ENCODE results near the gene PSMB11.

Gene PSMB11

DNA sequence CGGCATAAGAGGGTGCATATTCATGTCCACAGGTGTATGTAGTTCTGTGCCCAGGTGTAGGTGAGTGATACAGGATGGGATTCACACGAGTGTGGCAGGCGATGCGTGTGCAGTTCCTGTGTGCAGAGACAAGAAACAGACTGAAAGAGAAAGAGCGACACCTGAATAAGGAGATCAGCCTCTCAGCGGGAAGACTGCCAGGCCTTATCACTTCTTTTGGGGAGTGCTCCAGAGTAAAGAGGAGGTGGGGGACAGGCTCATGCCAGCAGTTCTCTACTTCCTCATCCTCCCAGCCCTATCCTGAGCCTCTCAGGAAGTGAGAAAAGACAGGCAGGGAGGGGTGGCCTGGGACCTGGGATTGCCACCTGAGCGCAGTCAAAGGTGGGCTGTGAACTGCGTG lies 2.8 kb downstream of the PSMB11 start:
- DNase-seq (ENCODE audit: low read depth): no peak
- TF ChIP-seq, protein P1, sequence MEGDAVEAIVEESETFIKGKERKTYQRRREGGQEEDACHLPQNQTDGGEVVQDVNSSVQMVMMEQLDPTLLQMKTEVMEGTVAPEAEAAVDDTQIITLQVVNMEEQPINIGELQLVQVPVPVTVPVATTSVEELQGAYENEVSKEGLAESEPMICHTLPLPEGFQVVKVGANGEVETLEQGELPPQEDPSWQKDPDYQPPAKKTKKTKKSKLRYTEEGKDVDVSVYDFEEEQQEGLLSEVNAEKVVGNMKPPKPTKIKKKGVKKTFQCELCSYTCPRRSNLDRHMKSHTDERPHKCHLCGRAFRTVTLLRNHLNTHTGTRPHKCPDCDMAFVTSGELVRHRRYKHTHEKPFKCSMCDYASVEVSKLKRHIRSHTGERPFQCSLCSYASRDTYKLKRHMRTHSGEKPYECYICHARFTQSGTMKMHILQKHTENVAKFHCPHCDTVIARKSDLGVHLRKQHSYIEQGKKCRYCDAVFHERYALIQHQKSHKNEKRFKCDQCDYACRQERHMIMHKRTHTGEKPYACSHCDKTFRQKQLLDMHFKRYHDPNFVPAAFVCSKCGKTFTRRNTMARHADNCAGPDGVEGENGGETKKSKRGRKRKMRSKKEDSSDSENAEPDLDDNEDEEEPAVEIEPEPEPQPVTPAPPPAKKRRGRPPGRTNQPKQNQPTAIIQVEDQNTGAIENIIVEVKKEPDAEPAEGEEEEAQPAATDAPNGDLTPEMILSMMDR (conservative IDR thresholded peaks at IDR 0.05; ENCODE audit: low read length): no peak
- no peak overlapping the region for H3K4me3 ChIP-seq (ENCODE audit: low read length)

DNA sequence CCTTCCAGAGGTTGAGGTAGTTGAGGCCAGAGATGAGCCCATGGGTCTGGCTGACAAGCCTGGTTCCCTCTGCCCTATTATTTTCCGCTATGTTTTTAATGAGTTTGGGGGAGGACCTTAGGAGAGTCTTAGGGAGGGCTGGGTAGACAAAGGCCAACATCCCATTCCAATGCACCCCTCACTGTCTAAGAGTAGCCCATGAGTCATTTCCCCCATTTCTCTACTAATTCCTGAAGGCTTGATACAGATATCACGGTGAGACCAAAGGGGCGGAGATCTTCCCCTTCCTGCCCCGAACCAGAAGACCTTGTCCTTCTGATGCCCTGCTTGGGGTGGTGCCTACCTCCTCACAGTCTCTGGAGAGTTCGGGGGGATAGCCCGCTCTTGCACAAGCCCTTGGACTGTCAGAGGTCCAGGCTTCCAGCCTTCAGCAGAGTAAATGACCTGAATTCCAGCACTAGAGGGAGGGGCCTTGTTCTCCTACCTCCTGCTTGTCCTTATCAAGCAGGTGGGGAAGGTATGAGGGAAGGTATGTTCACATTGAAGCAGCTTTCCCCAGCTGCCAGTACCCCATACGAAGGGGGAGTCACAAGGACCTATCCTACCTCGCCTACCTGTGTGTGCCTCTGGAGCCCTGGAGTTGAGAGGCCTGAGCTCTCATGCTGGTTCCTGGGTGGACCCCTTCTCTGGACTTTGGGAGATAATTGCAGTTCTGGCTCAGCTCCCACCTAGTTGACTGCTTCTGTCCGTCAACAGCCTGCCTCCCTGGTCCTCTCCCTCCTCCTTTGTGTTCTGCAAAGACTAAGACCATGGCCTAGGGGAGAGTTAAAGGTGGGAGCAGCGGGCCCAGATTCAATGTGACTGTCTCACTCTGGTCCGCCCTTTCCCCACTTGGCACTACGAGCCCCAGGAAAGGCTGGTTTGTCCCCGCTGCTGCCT lies 3.7 kb downstream of the PSMB11 start:
- no peak overlapping the region for H3K4me3 ChIP-seq (ENCODE audit: low read length)
- TF ChIP-seq, protein P1 (conservative IDR thresholded peaks at IDR 0.05; ENCODE audit: low read length): no peak
- no peak for DNase-seq (ENCODE audit: low read depth)

DNA sequence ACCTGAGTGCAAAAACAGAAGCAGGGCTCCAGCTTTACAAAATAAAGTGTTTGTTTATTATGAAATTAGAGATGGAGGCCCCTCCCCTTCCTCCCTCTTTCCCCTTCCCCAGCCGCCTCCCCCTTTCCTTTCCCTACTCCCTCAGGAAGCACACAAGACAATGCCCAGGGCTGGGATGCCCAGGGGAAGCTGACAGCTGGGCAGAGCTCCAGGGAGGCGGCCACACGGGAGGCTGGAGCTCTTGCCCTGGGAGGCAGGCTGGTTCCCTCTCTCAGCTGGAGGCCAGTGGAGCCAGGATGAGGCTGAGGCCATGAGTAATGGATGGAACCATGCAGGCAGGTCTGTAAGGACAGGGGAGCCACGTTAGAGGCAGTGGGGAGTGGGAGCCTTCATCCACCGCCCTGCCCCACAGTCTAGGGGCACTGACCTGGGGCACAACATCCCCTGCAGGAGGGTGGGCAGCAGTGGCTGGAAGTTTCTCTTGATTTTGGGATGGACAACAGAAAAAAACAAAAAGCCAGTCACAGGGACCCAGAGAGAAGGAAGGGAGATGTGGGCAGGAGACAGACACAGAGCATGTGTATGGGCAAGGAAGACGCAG lies 5.1 kb downstream of the PSMB11 start:
- no peak for DNase-seq (ENCODE audit: low read depth)
- TF ChIP-seq, protein P1 (conservative IDR thresholded peaks at IDR 0.05; ENCODE audit: low read length): no peak

DNA sequence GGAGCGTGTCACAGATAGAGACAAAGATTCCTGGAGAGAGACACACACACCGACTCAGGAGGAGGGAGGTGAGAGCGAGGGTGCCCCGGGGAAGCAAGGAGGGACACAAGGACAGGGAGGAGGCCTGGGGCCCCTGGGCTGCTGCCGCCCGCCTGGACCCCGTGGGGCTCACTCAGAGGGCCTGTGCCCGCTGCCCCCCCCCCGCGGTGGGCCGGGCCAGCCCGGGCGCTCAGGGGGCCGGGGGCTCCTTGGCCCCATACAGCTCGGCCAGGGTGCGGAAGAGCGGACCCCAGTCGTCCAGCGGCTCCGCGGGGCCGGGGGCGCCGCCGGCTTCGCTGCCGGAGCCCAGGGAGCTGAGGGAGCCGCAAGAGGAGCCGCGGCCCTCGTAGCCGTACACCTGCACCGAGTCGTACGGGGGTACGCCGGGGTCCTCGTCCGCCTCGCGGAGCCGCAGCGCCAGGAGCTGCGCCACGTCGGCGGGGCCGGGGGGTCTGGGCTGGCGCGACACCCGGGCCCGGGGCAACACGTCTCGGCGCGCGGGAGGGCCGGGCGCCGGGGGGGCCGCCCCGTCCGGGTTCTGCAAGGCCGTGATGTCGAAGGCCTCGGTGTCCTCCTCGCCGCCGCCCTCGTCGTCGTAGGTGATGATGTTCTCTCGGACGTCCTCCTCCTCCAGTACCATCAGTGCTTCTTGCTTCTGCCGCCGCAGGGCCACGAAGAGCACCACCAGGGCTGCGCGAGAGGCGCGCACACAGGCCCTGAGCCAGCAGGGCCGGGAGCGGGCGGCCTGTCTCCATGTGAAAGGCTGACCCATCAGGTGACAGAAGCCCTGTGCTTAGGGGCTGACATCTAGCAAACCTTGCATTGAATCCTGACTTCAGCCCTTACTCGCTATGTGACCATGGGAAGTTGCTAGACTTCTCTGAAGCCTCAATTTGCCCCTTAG lies 6.0 kb downstream of the PSMB11 start:
- no peak overlapping the region for H3K4me3 ChIP-seq (ENCODE audit: low read length)
- TF ChIP-seq, protein P1 (conservative IDR thresholded peaks at IDR 0.05; ENCODE audit: low read length): no peak
- DNase-seq (ENCODE audit: low read depth): no peak

More for the DNA sequence above, 5.1 kb downstream of the PSMB11 start:
- no peak overlapping the region for H3K4me3 ChIP-seq (ENCODE audit: low read length)

DNA sequence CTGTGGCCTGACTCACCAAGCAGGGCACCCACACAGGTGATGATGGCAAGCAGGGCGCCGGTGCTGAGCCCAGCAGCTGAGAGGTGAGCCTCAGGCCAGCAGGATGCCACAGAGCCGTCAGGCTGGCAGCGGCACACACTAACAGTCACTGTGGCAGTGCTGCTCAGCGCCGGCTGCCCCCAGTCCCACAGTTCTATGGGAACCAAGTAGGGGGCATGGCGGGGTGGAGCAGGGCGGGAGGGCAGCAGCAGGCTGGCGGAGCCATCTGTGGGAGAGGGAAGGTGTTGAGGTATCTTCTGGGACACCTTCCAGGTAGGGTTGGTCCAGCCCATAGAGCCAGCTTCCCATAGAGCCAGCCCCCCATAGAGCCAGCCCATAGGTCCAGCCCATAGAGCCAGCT lies 7.0 kb downstream of the PSMB11 start:
- no peak overlapping the region for H3K4me3 ChIP-seq (ENCODE audit: low read length)
- TF ChIP-seq, protein P1 (conservative IDR thresholded peaks at IDR 0.05; ENCODE audit: low read length): no peak
- DNase-seq (ENCODE audit: low read depth): no peak

DNA sequence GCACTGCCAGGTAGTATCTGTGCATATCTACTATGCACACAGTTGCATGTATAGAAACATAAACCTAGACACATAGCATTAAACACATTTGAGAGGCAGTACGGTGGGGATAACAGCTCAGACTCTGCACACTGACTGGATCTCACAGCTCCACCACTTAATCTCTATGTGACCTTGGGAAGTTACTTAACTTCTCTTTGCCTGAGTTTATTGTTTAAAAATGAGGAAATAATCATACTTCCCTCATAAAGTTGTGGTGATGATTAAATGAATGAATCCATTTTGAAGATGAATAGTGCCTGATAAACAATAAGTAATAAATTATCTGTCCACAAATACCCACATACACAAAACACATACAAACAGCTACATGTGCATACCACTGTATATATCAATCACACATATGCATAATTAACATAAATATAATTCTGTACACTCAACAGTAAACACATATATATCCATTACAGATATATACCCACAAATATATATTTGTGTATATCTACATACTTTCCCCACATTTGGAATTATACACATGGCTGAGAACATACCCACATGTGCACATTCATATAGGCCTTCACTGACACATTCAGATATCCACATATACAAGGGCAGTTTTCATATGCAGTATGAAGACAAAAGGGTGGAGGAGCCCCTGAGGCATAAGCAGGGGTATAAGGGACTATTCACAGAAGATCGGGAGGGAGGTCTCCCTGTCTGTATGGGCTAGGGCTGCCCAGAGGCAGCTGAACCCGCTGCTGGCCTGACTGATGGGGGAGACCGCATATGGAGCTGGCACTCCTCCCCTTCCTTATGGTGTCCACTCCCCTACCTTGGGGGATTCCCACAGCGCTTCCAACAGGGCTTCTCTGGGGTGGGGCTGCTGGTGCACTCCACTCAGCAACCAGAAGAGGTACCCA lies 9.4 kb downstream of the PSMB11 start:
- TF ChIP-seq, protein P1 (conservative IDR thresholded peaks at IDR 0.05; ENCODE audit: low read length): no peak
- no peak overlapping the region for H3K4me3 ChIP-seq (ENCODE audit: low read length)
- DNase-seq (ENCODE audit: low read depth): no peak
